BLaER1 treated with 17β-estradiol and CSF1 and Interleukin-3, amounts not matched to agents 10 nM and 100 nM (cell line): ENCODE results near the gene ZNF555.

Experiments used
- H3K27ac ChIP-seq, 11 experiments: shearing (Covaris generic); formaldehyde crosslinking; 2 replicates each; pipeline ENCODE4 v1.8.1; 2022
- H3K27me3 ChIP-seq, 11 experiments: shearing (Covaris generic); formaldehyde crosslinking; 2 replicates each; pipeline ENCODE4 v1.8.1; 2022
- H3K36me3 ChIP-seq, 11 experiments: shearing (Covaris generic); formaldehyde crosslinking; 2 replicates each; pipeline ENCODE4 v1.8.1; 2022
- H3K4me1 ChIP-seq, 10 experiments: shearing (Covaris generic); formaldehyde crosslinking; 2 replicates each; pipeline ENCODE4 v1.8.1; 2022
- H3K4me2 ChIP-seq, 11 experiments: shearing (Covaris generic); formaldehyde crosslinking; 2 replicates each; pipeline ENCODE4 v1.8.1; 2022
- H3K4me3 ChIP-seq, 10 experiments: shearing (Covaris generic); formaldehyde crosslinking; 2 replicates each; pipeline ENCODE4 v1.8.1; 2022
- H3K9ac ChIP-seq, 11 experiments: shearing (Covaris generic); formaldehyde crosslinking; 2 replicates each; pipeline ENCODE4 v1.8.1; 2022
- H3K9me3 ChIP-seq, 11 experiments: shearing (Covaris generic); formaldehyde crosslinking; replicated peaks in 1 of 11; 2 replicates each; pipeline ENCODE4 v1.8.1; 2022
- H4K20me1 ChIP-seq, 11 experiments: shearing (Covaris generic); formaldehyde crosslinking; 2 replicates each; pipeline ENCODE4 v1.8.1; 2022
- Cebpa-rat ChIP-seq, 11 experiments: shearing (Covaris generic); IDR thresholded peaks; 2 replicates each; pipeline ENCODE4 v1.8.1; 2022

The ZNF555 gene

DNA sequence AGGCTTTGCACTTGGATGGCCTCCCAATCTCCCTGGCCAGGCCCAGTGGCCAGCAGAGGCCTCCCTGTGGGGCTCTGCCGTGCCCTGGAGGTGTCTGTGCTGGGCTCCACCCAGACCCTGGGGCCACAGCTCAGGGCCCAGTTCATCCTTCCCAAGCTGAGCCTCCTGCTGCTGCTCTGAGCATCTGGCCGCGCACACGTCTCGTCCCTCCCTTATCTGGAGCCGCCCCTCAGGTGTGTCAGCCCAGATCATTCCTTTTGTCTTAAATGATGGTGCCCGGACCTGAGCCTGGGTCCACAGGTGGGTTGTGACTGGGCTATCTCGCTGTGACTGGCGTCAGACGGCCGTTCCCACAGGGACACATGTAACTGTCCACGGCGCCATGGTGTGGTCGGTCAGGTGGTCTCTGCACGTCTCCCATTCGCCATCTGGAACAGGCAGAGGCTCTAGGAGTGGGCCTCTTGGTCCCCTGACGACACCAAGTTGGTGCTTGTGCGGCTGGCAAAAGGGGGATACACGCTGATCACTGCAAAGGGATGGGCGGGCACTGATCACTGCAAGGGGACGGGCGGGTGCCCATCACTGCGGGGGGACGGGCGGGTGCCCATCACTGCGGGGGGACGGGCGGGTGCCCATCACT lies 35.9 kb upstream of the ZNF555 start:
- H3K27ac ChIP-seq: peak overlapping the region in 7 of 11 experiments; percentile 17 to 73 (median 54); a peak in 12 of 22 replicates
- peak overlapping the region; percentile 57 to 97 (median 85) for H3K4me2 ChIP-seq
- TF ChIP-seq Cebpa-rat (IDR thresholded peaks at IDR 0.05): no peak
- peak overlapping the region in 1 of 10 experiments; percentile 32; a peak in 3 of 20 replicates for H3K4me3 ChIP-seq
- H3K9ac ChIP-seq: peak overlapping the region in 7 of 11 experiments; percentile 16 to 71 (median 57); a peak in 11 of 22 replicates
- H3K36me3 ChIP-seq: peaks cover 31 to 79% (median 64%) of the 10 kb centered on the region in 11 experiments
- H4K20me1 ChIP-seq: peaks cover 0 to 96% (median 88%) of the 10 kb centered on the region in 11 experiments; a peak in 21 of 22 replicates
- H3K9me3 ChIP-seq: no peaks in the 10 kb centered on the region; a peak in 1 of 22 replicates
- peaks cover 37 to 98% (median 96%) of the 10 kb centered on the region in 10 experiments for H3K4me1 ChIP-seq
- peaks cover 0 to 69% (median 0%) of the 10 kb centered on the region in 11 experiments; a peak in 7 of 22 replicates for H3K27me3 ChIP-seq

DNA sequence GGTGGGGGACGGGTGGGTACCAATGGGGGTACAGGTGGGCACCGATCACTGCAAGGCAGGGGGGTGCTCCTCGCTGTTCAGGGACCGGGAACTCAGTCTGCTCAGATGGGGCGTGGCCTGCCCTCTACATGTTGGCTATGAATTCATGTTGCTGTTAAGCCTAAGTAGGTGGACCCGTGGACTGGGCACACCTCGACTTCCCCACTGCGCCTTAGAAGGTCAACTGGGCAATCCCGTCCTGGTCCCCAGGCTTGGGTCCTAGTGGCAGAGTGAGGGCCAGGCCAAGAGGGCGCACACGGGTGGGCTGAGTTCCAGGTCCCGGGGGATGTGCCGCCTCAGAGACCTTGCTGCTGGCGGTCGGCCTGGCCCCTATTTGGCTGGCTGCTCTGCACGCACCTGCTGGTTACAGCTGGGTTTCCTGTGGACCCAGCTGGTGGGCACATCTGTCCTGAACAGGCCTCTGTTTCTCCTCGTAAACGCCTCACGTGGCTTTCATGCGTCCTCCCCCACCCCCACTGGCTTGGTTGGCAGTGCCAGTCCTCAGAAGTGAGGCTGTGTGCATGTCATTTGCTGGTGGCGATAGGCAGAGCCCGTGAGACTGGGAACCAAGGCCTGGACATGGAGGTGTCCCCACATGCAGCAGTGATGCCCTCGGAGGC lies 35.2 kb upstream of the ZNF555 start:
- peaks cover 31 to 79% (median 65%) of the 10 kb centered on the region in 11 experiments for H3K36me3 ChIP-seq
- H3K9me3 ChIP-seq: no peaks in the 10 kb centered on the region; a peak in 1 of 22 replicates
- peaks cover 30 to 98% (median 95%) of the 10 kb centered on the region in 10 experiments for H3K4me1 ChIP-seq
- peaks cover 0 to 75% (median 0%) of the 10 kb centered on the region in 11 experiments; a peak in 7 of 22 replicates for H3K27me3 ChIP-seq
- no peak for TF ChIP-seq Cebpa-rat (IDR thresholded peaks at IDR 0.05)
- H3K27ac ChIP-seq: peak overlapping the region in 4 of 11 experiments; percentile 2 to 59 (median 44); a peak in 7 of 22 replicates
- H3K4me2 ChIP-seq: peak overlapping the region; percentile 16 to 96 (median 83); a peak in 19 of 22 replicates
- peak overlapping the region in 3 of 11 experiments; percentile 3 to 18 (median 16); a peak in 1 of 22 replicates for H3K9ac ChIP-seq
- no peak overlapping the region; a peak in 1 of 20 replicates for H3K4me3 ChIP-seq
- H4K20me1 ChIP-seq: peaks cover 0 to 96% (median 88%) of the 10 kb centered on the region in 11 experiments; a peak in 21 of 22 replicates

DNA sequence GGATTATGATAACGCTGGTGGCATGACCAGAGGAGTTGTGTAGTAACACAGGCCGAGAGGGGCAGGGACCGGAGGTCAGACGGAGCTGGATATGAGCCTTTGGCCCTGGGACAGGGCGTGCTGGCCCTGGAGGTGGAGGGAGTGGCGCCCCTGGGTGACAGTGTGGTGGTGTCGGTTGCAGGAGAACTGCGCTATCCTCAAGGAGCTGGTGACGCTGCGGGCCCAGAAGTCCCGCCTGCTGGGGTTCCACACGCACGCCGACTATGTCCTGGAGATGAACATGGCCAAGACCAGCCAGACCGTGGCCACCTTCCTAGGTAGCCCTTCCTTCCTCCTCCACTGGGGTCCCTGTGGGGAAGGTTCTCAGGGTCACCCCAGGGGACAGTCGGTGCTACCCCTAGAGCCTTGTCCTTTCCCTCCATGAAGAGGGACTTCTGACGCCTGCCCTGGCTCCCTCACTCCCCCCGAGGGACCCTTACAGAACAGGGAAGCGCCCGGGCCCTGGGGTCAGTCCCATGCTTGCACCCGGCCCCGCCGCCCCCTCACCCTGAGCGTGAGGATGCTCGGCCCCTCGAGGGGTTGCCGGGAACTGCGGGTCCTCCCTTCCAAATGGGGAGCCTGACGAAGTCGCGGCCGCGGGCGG lies 34.4 kb upstream of the ZNF555 start:
- H3K27me3 ChIP-seq: peaks cover 0 to 75% (median 0%) of the 10 kb centered on the region in 11 experiments; a peak in 7 of 22 replicates
- H3K4me2 ChIP-seq: peak overlapping the region in 9 of 11 experiments; percentile 43 to 96 (median 84); a peak in 18 of 22 replicates
- H4K20me1 ChIP-seq: peaks cover 0 to 96% (median 90%) of the 10 kb centered on the region in 11 experiments; a peak in 21 of 22 replicates
- H3K9ac ChIP-seq: peak overlapping the region in 3 of 11 experiments; percentile 3 to 18 (median 16); a peak in 1 of 22 replicates
- H3K4me1 ChIP-seq: peaks cover 22 to 98% (median 90%) of the 10 kb centered on the region in 10 experiments
- H3K4me3 ChIP-seq: no peak overlapping the region; a peak in 3 of 20 replicates
- peaks cover 31 to 86% (median 69%) of the 10 kb centered on the region in 11 experiments for H3K36me3 ChIP-seq
- no peaks in the 10 kb centered on the region; a peak in 1 of 22 replicates for H3K9me3 ChIP-seq
- H3K27ac ChIP-seq: peak overlapping the region in 4 of 11 experiments; percentile 2 to 59 (median 44); a peak in 6 of 22 replicates
- TF ChIP-seq Cebpa-rat (IDR thresholded peaks at IDR 0.05): no peak

DNA sequence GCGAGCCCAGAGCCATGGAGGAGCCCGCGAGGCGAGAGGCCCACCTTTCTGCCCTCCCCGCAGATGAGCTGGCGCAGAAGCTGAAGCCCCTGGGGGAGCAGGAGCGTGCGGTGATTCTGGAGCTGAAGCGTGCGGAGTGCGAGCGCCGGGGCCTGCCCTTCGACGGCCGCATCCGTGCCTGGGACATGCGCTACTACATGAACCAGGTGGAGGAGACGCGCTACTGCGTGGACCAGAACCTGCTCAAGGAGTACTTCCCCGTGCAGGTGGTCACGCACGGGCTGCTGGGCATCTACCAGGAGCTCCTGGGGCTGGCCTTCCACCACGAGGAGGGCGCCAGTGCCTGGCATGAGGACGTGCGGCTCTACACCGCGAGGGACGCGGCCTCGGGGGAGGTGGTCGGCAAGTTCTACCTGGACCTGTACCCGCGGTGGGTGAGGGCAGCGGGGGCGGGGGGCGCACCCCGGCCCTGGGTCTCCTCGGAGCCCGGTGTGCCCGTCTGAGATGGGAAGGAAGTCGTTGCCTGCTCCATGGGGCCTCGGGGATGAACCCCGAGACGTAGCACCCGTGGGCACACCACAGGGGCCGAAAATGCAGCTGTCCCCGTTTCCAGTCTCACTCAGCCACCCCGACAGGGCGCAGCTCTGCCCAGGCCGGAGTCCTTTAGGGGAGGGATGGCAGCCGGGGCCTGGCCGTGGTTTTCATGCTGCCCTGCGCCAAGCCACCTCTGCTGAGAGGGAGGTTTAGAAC lies 33.7 kb upstream of the ZNF555 start:
- no peak for TF ChIP-seq Cebpa-rat (IDR thresholded peaks at IDR 0.05)
- Histone ChIP-seq H4K20me1 (peaks cover 0 to 97% (median 92%) of the 10 kb centered on the region in 11 experiments; a peak in 21 of 22 replicates), H3K4me1 (peaks cover 21 to 98% (median 85%) of the 10 kb centered on the region in 10 experiments), H3K36me3 (peaks cover 33 to 88% (median 74%) of the 10 kb centered on the region in 11 experiments), H3K27me3 (peaks cover 0 to 75% (median 0%) of the 10 kb centered on the region in 11 experiments; a peak in 7 of 22 replicates), H3K4me2 (peak overlapping the region in 9 of 11 experiments; percentile 29 to 96 (median 84); a peak in 17 of 22 replicates), H3K9me3 (no peaks in the 10 kb centered on the region; a peak in 1 of 22 replicates), H3K4me3 (no peak overlapping the region; a peak in 3 of 20 replicates), H3K9ac (peak overlapping the region in 2 of 11 experiments; percentile 18 to 31; a peak in 2 of 22 replicates), H3K27ac (peak overlapping the region in 1 of 11 experiments; percentile 59; a peak in 2 of 22 replicates)

DNA sequence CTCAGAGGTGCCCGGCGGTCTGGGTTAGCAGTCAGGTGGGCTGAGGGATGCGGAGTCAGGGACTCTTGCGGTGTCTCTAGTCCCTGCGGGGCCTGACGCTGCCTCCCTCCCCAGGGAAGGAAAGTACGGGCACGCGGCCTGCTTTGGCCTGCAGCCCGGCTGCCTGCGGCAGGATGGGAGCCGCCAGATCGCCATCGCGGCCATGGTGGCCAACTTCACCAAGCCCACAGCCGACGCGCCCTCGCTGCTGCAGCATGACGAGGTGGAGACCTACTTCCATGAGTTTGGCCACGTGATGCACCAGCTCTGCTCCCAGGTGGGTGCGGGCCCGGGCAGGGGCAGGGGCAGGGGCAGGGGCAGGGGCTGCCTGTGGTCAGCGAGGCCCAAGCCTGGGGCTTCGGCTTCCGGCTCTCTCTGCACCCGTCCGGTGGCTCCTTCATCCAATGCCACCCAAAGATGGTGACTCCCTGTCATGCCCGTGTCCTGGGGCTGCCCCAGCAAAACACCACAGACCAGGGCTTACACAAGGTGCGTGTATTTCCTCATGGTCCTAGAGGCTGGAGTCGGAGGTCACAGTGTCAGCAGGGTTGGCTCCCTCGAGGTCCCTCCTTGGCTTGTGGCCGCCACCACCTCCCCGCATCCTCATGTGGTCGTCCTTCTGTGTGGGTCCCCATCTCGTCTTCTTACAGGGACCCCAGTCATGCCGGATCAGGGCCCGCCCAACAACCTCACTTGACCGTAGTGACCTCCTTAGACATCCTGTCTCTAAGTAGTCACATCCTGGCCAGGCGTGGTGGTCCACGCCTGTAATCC lies 32.9 kb upstream of the ZNF555 start:
- H3K36me3 ChIP-seq: peaks cover 41 to 88% (median 75%) of the 10 kb centered on the region in 11 experiments
- TF ChIP-seq Cebpa-rat (IDR thresholded peaks at IDR 0.05): no peak
- H3K4me1 ChIP-seq: peaks cover 21 to 90% (median 77%) of the 10 kb centered on the region in 10 experiments
- H4K20me1 ChIP-seq: peaks cover 0 to 97% (median 89%) of the 10 kb centered on the region in 11 experiments; a peak in 21 of 22 replicates
- no peaks in the 10 kb centered on the region; a peak in 1 of 22 replicates for H3K9me3 ChIP-seq
- H3K27me3 ChIP-seq: peaks cover 0 to 71% (median 0%) of the 10 kb centered on the region in 11 experiments; a peak in 7 of 22 replicates
- H3K4me3 ChIP-seq: no peak overlapping the region; a peak in 2 of 20 replicates
- no peak overlapping the region; a peak in 1 of 22 replicates for H3K27ac ChIP-seq
- peak overlapping the region in 8 of 11 experiments; percentile 62 to 96 (median 86); a peak in 17 of 22 replicates for H3K4me2 ChIP-seq
- H3K9ac ChIP-seq: peak overlapping the region in 2 of 11 experiments; percentile 13 to 31; a peak in 2 of 22 replicates

DNA sequence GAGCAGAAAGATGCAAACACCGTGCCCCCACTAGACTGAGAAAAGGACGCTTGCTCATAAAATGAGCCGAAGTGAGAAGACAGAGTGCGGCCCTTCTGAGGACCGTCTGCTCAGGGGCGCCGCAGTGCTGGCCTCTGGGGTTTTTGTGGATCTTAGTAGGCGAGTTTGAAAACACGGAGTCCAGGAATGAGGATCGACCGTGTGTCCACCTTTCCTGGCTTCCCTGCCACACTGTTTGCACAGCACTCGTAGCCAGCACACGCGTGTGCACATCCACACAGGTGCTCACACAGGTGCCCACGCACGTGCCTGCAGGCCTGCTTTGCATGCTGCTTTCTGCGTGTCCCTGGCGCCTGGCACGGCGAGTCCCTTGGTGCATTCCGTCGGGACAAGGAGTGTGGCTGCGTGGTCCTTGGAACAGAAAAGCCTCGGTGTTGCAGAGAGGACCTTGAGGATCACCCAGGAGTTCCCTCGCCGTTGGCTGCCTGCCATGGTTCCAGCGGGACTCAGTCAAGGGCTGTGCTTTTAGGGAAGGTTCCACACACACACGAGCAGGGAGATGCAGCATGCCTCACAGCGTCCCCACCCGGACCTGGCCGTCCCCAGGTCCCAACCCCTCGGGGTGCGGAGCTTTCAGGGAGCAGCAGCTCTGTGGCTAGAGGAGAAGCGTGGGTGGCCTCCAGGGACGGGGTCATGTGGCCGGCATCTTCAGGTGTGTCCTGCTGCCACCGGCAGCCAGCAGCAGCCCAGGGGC lies 31.7 kb upstream of the ZNF555 start:
- Histone ChIP-seq H3K4me1 (peaks cover 9 to 78% (median 65%) of the 10 kb centered on the region in 10 experiments), H3K9ac (peak overlapping the region in 1 of 11 experiments; percentile 13; a peak in 1 of 22 replicates), H3K36me3 (peaks cover 42 to 96% (median 83%) of the 10 kb centered on the region in 11 experiments), H3K27ac (no peak overlapping the region), H3K4me2 (peak overlapping the region in 9 of 11 experiments; percentile 18 to 96 (median 84); a peak in 18 of 22 replicates), H3K9me3 (no peaks in the 10 kb centered on the region; a peak in 1 of 22 replicates), H3K4me3 (peak overlapping the region in 1 of 10 experiments; percentile 24; a peak in 2 of 20 replicates), H4K20me1 (peaks cover 0 to 97% (median 77%) of the 10 kb centered on the region in 11 experiments; a peak in 20 of 22 replicates), H3K27me3 (peaks cover 0 to 59% (median 0%) of the 10 kb centered on the region in 11 experiments; a peak in 7 of 22 replicates)
- TF ChIP-seq Cebpa-rat (IDR thresholded peaks at IDR 0.05): no peak
